Measurements from ENCODE around the gene CPSF4.

DNA sequence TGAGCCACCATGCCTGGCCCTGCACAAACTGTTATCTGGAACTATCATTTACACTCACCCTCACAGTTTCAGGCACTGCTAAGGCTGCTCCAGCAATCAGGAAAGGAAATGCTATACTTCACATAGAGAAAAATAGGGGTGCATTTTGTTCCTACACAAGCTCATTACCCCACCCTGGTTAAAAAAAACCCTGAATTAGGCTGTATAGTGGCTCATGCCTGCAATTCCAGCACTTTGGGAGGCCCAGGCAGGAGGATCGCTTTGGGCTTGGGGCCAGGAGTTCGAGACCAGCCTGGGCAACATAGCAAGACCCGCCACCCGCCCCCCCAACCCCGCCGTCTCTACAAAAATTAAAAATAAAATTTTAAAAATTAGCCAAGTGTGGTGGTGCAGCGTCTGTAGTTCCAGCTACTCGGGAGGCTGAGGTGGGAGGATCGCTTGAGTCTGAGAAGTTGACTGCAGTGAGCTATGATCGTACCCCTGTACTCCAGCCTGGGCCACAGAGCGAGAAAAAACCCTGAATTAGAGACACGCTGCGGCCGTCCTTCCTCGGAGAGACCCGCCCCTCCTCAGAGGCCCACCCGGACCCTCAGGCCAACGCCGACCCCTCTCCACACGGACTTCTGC is 684 bp upstream of the CPSF4 start:
- TF ChIP-seq, protein P1, sequence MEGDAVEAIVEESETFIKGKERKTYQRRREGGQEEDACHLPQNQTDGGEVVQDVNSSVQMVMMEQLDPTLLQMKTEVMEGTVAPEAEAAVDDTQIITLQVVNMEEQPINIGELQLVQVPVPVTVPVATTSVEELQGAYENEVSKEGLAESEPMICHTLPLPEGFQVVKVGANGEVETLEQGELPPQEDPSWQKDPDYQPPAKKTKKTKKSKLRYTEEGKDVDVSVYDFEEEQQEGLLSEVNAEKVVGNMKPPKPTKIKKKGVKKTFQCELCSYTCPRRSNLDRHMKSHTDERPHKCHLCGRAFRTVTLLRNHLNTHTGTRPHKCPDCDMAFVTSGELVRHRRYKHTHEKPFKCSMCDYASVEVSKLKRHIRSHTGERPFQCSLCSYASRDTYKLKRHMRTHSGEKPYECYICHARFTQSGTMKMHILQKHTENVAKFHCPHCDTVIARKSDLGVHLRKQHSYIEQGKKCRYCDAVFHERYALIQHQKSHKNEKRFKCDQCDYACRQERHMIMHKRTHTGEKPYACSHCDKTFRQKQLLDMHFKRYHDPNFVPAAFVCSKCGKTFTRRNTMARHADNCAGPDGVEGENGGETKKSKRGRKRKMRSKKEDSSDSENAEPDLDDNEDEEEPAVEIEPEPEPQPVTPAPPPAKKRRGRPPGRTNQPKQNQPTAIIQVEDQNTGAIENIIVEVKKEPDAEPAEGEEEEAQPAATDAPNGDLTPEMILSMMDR (IDR thresholded peaks at IDR 0.05; ENCODE audit: insufficient read depth, low read length, poor library complexity, severe bottlenecking), result no peak
- TF ChIP-seq EZH2phosphoT487 (conservative IDR thresholded peaks at IDR 0.05; ENCODE audit: low read length), result no peak
